NCI-H2227 (cell line): ENCODE results near the gene EGFR.
"Not testable (repeated sequence)": the region's sequence is repeated elsewhere in the genome, so short reads cannot be mapped to it uniquely, and the experiment has no call there.

Experiments
- DNase-seq: peaks from one replicate; lab custom pipeline; 2025; ENCODE audit not compliant: unreplicated experiment; lab: John Stamatoyannopoulos, UW

EGFR gene

GRCh38 chr7:55034776-55035175, 16.0 kb downstream of the EGFR start:
- no peak for DNase-seq

GRCh38 chr7:55035410-55035809, 16.6 kb downstream of the EGFR start:
- not testable (repeated sequence) for DNase-seq

GRCh38 chr7:55036950-55037736, 18.3 kb downstream of the EGFR start:
- DNase-seq = no peak

- DNase-seq = no peak
Measured at GRCh38 chr7:55043691-55044370, 25.0 kb downstream of the EGFR start.

DNA sequence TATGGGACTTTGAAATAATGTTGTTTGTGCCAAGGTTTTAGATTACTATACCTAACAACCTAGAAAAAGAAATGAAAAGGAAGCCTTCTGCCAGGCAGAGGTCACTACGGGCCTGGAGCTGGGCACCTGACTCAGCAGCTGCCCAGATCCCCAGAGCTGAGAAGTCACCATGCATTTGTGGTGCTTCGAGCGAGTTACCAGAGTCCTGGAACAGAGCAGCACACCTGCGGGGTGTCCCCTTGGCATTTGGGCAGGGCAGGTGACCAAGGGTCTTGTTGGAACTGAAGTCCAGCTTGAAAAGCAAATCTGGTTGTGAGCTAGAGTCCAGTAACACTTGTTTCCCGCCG, 25.5 kb downstream of the EGFR start:
- no peak for DNase-seq

GRCh38 chr7:55044791-55045190, 26.0 kb downstream of the EGFR start:
- DNase-seq = no peak

GRCh38 chr7:55046582-55047342, 27.9 kb downstream of the EGFR start:
- no peak for DNase-seq

DNA sequence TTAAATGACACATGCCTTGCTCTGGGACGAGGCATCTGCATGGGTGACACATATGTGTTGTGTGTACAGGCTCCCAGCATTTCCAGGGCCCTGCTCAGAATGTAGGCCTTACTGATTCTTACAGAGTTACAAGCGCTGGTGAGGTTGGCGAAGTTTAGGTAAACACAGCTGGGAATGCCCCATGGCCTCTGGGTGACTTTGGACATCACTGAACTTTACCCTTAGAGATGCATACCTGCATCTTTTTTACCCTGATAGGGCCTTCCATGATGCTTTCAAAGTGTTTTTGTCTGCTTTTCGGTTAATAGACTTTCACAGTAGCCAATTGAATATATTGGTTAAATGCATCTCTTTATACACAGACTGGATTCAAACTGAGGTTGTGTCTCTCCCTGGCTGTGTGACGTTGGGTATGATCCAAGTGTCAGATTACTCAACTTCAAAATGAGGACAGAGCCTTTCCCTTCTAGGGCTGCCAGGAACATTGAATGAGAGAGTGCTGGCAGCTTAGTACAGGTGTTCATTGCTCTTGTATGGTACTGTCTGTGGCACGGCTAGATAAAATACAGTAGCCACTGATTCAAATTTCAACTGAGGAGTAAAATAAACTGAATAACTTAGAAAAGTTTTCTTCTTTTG, 29.5 kb downstream of the EGFR start:
- no peak for DNase-seq

DNA sequence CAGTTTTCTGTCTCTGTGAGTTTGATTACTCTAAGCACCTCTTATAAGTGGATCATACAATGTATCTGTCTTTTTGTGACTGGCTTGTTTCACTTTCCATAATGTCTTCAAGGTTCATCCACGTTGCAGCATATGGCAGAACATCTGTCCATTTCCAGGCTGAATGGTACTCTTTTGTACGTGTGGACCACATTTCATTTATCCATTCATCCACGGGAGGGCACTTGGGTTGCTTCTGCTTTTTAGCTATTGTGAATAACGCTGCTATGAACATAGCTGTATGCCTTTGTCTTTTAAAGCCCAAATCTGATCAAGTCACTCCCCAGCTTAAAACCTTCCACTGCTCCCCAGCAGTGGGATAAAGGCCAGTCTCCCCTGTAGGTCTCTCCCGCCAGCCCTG, 31.5 kb downstream of the EGFR start:
- no peak for DNase-seq

- DNase-seq = no peak
Measured at GRCh38 chr7:55052081-55052480, 33.3 kb downstream of the EGFR start.

GRCh38 chr7:55052741-55053427, 34.1 kb downstream of the EGFR start:
- DNase-seq = no peak

DNA sequence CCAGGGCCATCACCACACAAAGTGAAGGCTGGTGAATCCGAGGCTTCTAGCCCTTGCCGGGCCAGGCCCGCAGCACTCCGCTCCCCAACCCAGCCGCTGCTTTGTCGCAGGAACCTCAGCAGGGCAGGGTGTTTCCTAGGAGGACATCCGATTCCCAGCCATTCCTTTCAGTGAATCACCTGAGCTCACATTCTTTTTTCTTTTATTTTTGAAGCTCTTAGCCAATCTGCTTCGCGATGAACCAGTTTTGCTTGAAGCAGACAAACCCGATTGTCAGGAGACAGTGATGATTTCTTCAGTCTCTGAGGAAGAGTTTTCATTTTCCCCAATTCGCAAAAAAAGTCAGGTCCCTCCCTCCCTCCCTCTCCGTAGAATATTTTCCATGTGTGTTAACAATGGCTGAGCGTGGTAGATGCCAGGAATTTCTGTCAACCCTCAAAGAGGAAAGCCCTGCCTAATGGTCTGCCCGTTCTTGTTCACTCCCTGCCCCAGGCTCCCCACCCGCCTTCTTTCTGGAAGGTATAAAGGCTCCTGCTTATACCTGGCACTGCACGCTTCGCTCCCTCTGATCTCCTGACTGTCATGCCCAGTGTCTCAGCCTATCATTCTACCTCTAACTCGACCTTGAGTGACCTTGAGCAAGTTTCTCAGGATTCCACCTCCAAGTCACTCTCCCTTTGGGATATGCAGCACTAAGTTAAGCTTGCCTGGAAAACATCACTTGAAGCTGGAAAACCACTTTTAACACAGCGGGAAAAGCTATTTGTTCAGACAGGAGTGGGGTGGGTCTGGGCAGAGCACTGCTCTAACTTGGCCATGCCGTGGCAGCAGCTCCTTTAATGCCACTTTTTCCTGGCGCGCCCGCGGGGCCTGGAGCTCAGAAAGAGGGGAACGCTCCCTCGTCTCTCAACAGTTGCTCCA, 35.1 kb downstream of the EGFR start:
- no peak for DNase-seq

DNA sequence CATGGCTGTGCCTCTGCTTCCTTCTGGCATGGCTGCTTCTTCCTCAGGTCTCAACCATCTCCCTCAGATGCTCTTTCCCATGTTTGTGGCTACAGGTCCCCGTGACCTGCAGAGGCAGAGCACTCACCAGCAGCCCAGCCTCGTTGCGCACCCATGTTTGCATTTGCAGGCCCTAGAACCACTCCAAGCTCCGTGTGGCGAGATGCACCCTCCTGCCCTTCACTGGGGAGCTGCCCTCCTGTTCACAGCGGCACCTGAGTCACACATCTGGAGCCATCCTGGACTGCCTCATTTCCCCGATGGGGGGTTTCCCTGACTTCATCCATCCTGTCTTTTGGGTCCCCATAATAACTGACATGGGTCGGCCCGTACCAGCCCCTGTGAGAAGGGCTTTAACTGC, 35.9 kb downstream of the EGFR start:
- DNase-seq = no peak

DNA sequence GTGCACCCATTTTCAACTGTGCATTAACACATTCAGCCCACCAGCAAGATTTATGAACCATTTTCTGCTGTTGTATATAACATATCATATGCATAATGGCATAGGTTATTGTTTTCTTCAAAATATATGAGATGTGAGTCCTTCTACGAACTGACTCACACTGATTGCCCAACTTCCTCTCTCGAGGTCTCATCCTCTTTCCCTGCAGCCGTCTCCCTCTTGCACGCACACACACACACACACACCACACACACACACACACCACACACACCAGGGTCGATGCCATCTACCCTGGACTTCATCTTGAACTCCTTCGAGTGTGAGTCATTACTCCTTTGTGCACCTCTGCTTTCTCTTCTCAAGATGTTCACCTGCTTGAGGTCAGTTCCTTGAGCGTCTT, 36.7 kb downstream of the EGFR start:
- DNase-seq = no peak

GRCh38 chr7:55056068-55056467, 37.3 kb downstream of the EGFR start:
- DNase-seq = no peak

GRCh38 chr7:55056577-55057480, 38.0 kb downstream of the EGFR start:
- no peak for DNase-seq

GRCh38 chr7:55058314-55058713, 39.5 kb downstream of the EGFR start:
- DNase-seq = no peak

DNA sequence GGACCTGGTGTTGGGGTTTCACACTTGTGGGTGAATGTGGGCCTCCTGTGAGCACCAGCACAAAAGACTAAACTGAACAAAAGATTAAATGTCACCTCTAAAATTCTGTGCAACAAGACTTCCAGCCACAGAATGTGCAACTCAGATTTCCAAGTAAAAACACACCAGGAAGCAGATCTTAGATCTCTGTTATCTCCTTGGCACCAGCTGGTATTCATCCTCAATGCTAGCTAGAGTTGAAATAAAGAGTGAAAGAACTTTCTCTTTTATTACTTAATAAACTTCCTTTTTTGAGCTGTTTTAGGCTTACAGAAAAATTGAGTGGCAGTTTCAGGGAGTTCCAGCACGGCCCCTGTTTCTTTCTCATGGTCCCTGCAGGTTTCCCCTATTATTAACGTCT, 40.2 kb downstream of the EGFR start:
- DNase-seq = no peak

DNA sequence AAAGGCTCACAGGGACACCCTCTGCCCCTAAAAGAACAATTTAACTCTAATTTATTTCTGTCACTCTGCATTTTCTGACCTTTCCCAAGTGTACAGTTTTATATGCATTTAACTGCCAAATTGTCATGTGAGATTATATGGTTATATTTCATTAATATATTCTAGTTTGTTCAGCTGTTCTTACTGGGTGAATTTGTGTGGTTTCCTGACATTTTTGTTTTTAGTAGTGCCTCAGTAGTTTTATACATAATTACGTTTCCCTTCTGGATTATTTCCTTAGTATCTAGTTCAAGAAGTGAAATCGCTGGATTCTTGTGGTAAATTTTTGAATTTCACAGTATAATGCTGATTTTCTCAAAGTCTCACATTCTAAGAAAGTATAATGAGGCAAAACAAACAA, 41.3 kb downstream of the EGFR start:
- no peak for DNase-seq
